ENCODE data around the gene SLC26A11.

Gene SLC26A11

DNA sequence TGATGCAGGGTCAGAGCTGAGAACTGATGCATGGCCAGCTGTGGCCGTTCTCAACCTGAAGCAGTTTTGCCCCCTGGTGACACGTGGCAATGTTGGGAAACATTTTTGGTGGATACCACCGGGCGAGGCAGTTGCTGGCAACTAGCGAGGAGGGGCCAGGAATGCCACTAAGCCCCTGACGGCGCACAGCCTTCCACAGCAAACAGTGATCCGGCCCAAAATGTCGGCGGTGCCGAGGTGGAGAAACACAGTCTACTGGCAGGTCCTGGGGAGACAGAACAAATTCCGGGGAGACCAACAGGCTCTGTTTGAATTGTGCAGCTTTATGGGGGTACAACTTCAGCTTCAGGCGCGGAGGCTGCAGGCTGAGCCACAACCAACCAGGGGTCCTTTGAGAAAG lies 8.2 kb downstream of the SLC26A11 start:
- H3K14ac ChIP-seq (ENCODE audit: low read length): no peak overlapping the region
- no peak overlapping the region for H3K4me2 ChIP-seq (ENCODE audit: low read length)
- H3K18ac ChIP-seq (ENCODE audit: low read length): no peak overlapping the region
- H4K91ac ChIP-seq (ENCODE audit: low read depth, low read length): no peak overlapping the region
- no peak overlapping the region for H3K4ac ChIP-seq (ENCODE audit: low read depth, low read length)
- no peak for DNase-seq
- H2AK5ac ChIP-seq (ENCODE audit: low read length): no peak overlapping the region
- H3K27me3 ChIP-seq (ENCODE audit: insufficient read depth, low read length): no peaks in the 10 kb centered on the region
- H3K9ac ChIP-seq (ENCODE audit: low read length): no peak overlapping the region
- peaks cover 5 to 8% of the 10 kb centered on the region in 2 experiments for H3K4me1 ChIP-seq (ENCODE audit: control insufficient read depth in 1 of 2, insufficient read depth in 2 of 2, low read length in 2 of 2)
- WGBS (ENCODE audit: extremely low coverage, insufficient coverage, insufficient read length): no CpG with 5 or more reads among the region's 14 CpGs
- H2BK120ac ChIP-seq (ENCODE audit: insufficient read depth, low read length, poor library complexity): no peak overlapping the region
- no peaks in the 10 kb centered on the region for H3K79me2 ChIP-seq (ENCODE audit: control insufficient read depth, insufficient read depth, low read length, poor library complexity)
- H2AFZ ChIP-seq (ENCODE audit: insufficient read depth, low read length, poor library complexity): no peak overlapping the region
- H3K27ac ChIP-seq (ENCODE audit: low read depth, low read length): no peak overlapping the region
- no peaks in the 10 kb centered on the region for H3K79me1 ChIP-seq (ENCODE audit: low read length)
- H3K9me3 ChIP-seq (ENCODE audit: insufficient read depth, low read depth, low read length): peaks cover 5% of the 10 kb centered on the region
- no peak overlapping the region for H2BK12ac ChIP-seq (ENCODE audit: low read length)
- H4K8ac ChIP-seq (ENCODE audit: low read depth, low read length): no peak overlapping the region
- peaks cover 22 to 25% of the 10 kb centered on the region in 2 experiments for H3K36me3 ChIP-seq (ENCODE audit: control insufficient read depth in 1 of 2, insufficient read depth in 2 of 2, low read length in 2 of 2)
- no peak overlapping the region for H3K23ac ChIP-seq (ENCODE audit: low read length)
- H2BK5ac ChIP-seq (ENCODE audit: low read depth, low read length, poor library complexity): no peak overlapping the region
- no peak overlapping the region for H4K12ac ChIP-seq (ENCODE audit: low read depth, low read length)
- no peak overlapping the region for H3K4me3 ChIP-seq (ENCODE audit: low read depth, low read length)

- H3K14ac ChIP-seq (ENCODE audit: low read length): no peak overlapping the region
- no peak overlapping the region for H4K12ac ChIP-seq (ENCODE audit: low read depth, low read length)
- H3K4me2 ChIP-seq (ENCODE audit: low read length): no peak overlapping the region
- no peaks in the 10 kb centered on the region for H3K79me1 ChIP-seq (ENCODE audit: low read length)
- no peaks in the 10 kb centered on the region for H3K79me2 ChIP-seq (ENCODE audit: control insufficient read depth, insufficient read depth, low read length, poor library complexity)
- H4K91ac ChIP-seq (ENCODE audit: low read depth, low read length): no peak overlapping the region
- no peaks in the 10 kb centered on the region for H3K27me3 ChIP-seq (ENCODE audit: insufficient read depth, low read length)
- H3K4me3 ChIP-seq (ENCODE audit: low read depth, low read length): no peak overlapping the region
- H2BK120ac ChIP-seq (ENCODE audit: insufficient read depth, low read length, poor library complexity): no peak overlapping the region
- no peak for DNase-seq
- no peak overlapping the region for H3K23ac ChIP-seq (ENCODE audit: low read length)
- no peak overlapping the region for H3K18ac ChIP-seq (ENCODE audit: low read length)
- H3K4ac ChIP-seq (ENCODE audit: low read depth, low read length): no peak overlapping the region
- no peak overlapping the region for H2AK5ac ChIP-seq (ENCODE audit: low read length)
- H2BK5ac ChIP-seq (ENCODE audit: low read depth, low read length, poor library complexity): no peak overlapping the region
- H3K4me1 ChIP-seq (ENCODE audit: control insufficient read depth in 1 of 2, insufficient read depth in 2 of 2, low read length in 2 of 2): peaks cover 5 to 6% of the 10 kb centered on the region in 2 experiments
- no peak overlapping the region for H3K9ac ChIP-seq (ENCODE audit: low read length)
- H4K8ac ChIP-seq (ENCODE audit: low read depth, low read length): no peak overlapping the region
- no peak overlapping the region for H3K27ac ChIP-seq (ENCODE audit: low read depth, low read length)
- H2BK12ac ChIP-seq (ENCODE audit: low read length): no peak overlapping the region
- H3K36me3 ChIP-seq (ENCODE audit: control insufficient read depth in 1 of 2, insufficient read depth in 2 of 2, low read length in 2 of 2): peaks cover 21 to 22% of the 10 kb centered on the region in 2 experiments
- peaks cover 5% of the 10 kb centered on the region for H3K9me3 ChIP-seq (ENCODE audit: insufficient read depth, low read depth, low read length)
- WGBS (ENCODE audit: extremely low coverage, insufficient coverage, insufficient read length): no CpG with 5 or more reads among the region's 4 CpGs
- H2AFZ ChIP-seq (ENCODE audit: insufficient read depth, low read length, poor library complexity): no peak overlapping the region
Observed at GRCh38 chr17:80229011-80229410, 8.8 kb downstream of the SLC26A11 start.

DNA sequence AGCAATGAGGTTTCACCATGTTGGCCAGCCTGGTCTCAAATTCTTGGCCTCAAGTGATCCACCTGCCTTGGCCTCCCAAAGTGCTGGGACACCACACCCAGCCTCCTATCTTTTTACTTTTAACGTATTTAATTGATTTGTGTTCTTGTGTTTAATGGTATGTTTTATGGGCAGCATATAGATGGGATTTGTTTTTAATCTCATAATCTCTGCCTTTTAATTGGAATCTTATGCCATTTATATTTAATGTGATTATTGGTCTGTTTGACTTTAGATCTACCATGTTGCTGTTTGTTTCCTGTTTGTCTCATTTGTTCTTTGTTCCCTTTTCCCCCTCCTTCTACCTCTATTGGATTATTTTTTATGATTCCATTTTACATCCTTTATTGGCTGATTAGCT lies 12.2 kb downstream of the SLC26A11 start:
- Histone ChIP-seq H3K4me1 (ENCODE audit: control insufficient read depth in 1 of 2, insufficient read depth in 2 of 2, low read length in 2 of 2) (no peaks in the 10 kb centered on the region), H4K8ac (ENCODE audit: low read depth, low read length) (no peak overlapping the region), H3K79me2 (ENCODE audit: control insufficient read depth, insufficient read depth, low read length, poor library complexity) (no peaks in the 10 kb centered on the region), H3K36me3 (ENCODE audit: control insufficient read depth in 1 of 2, insufficient read depth in 2 of 2, low read length in 2 of 2) (peaks cover 33 to 34% of the 10 kb centered on the region in 2 experiments), H3K9me3 (ENCODE audit: insufficient read depth, low read depth, low read length) (peaks cover 5% of the 10 kb centered on the region), H3K4ac (ENCODE audit: low read depth, low read length) (no peak overlapping the region), H3K4me2 (ENCODE audit: low read length) (no peak overlapping the region), H3K27ac (ENCODE audit: low read depth, low read length) (no peak overlapping the region), H3K27me3 (ENCODE audit: insufficient read depth, low read length) (no peaks in the 10 kb centered on the region), H3K4me3 (ENCODE audit: low read depth, low read length) (no peak overlapping the region), H3K14ac (ENCODE audit: low read length) (no peak overlapping the region), H2BK120ac (ENCODE audit: insufficient read depth, low read length, poor library complexity) (no peak overlapping the region), H4K91ac (ENCODE audit: low read depth, low read length) (no peak overlapping the region), H3K18ac (ENCODE audit: low read length) (no peak overlapping the region), H2BK5ac (ENCODE audit: low read depth, low read length, poor library complexity) (no peak overlapping the region), H3K23ac (ENCODE audit: low read length) (no peak overlapping the region), H4K12ac (ENCODE audit: low read depth, low read length) (no peak overlapping the region), H2AFZ (ENCODE audit: insufficient read depth, low read length, poor library complexity) (no peak overlapping the region), H3K79me1 (ENCODE audit: low read length) (no peaks in the 10 kb centered on the region), H2AK5ac (ENCODE audit: low read length) (no peak overlapping the region), H3K9ac (ENCODE audit: low read length) (no peak overlapping the region), H2BK12ac (ENCODE audit: low read length) (no peak overlapping the region)
- DNase-seq: no peak
- WGBS (ENCODE audit: extremely low coverage, insufficient coverage, insufficient read length): no CpG with 5 or more reads among the region's 1 CpG

DNA sequence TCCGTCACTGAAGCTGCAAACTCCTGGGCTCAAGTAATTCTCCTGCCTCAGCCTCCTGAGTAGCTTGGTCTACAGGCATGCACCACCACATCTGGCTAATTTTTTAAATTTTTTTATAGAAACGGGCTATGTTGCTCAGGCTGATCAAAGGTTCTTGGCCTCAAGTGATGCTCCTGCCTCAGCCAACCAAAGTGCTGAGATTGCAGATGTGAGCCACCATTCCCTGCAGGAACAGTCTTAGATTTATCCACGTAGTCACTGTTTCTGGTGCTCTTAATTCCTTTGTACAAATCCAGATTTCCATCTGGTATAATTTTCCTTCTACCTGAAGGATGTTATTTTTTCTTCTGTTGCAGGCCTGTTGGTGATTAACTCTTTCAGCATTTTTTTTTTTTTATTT lies 13.0 kb downstream of the SLC26A11 start:
- Histone ChIP-seq H3K14ac (ENCODE audit: low read length) (no peak overlapping the region), H2AK5ac (ENCODE audit: low read length) (no peak overlapping the region), H3K4ac (ENCODE audit: low read depth, low read length) (no peak overlapping the region), H2BK120ac (ENCODE audit: insufficient read depth, low read length, poor library complexity) (no peak overlapping the region), H2BK12ac (ENCODE audit: low read length) (no peak overlapping the region), H4K12ac (ENCODE audit: low read depth, low read length) (no peak overlapping the region), H3K4me1 (ENCODE audit: control insufficient read depth in 1 of 2, insufficient read depth in 2 of 2, low read length in 2 of 2) (no peaks in the 10 kb centered on the region), H2AFZ (ENCODE audit: insufficient read depth, low read length, poor library complexity) (no peak overlapping the region), H3K27ac (ENCODE audit: low read depth, low read length) (no peak overlapping the region), H4K8ac (ENCODE audit: low read depth, low read length) (no peak overlapping the region), H3K4me3 (ENCODE audit: low read depth, low read length) (no peak overlapping the region), H3K79me2 (ENCODE audit: control insufficient read depth, insufficient read depth, low read length, poor library complexity) (no peaks in the 10 kb centered on the region), H3K9me3 (ENCODE audit: insufficient read depth, low read depth, low read length) (peaks cover 3% of the 10 kb centered on the region), H3K23ac (ENCODE audit: low read length) (no peak overlapping the region), H3K4me2 (ENCODE audit: low read length) (no peak overlapping the region), H3K36me3 (ENCODE audit: control insufficient read depth in 1 of 2, insufficient read depth in 2 of 2, low read length in 2 of 2) (peaks cover 34% of the 10 kb centered on the region in 2 experiments), H2BK5ac (ENCODE audit: low read depth, low read length, poor library complexity) (no peak overlapping the region), H3K27me3 (ENCODE audit: insufficient read depth, low read length) (no peaks in the 10 kb centered on the region), H4K91ac (ENCODE audit: low read depth, low read length) (no peak overlapping the region), H3K18ac (ENCODE audit: low read length) (no peak overlapping the region), H3K9ac (ENCODE audit: low read length) (no peak overlapping the region), H3K79me1 (ENCODE audit: low read length) (no peaks in the 10 kb centered on the region)
- WGBS (ENCODE audit: extremely low coverage, insufficient coverage, insufficient read length): no CpG with 5 or more reads among the region's 3 CpGs
- peak in 1 of 2 donors; percentile 37 for DNase-seq
